CD8-positive, alpha-beta memory T cell (primary cell): ENCODE results near the gene TPRA1. TPM values are rescaled to one million over a fixed set of nuclear protein-coding genes. Genes with fewer than 3 reads are reported as not detected.

Experiments used
- CTCF ChIA-PET: fragments of 350-600 bp; sonication (Branson Sonifier 250); formaldehyde crosslinking; loops from one replicate; lab custom pipeline; 2021; ENCODE audit warnings: antibody characterized with exemption; lab: Charles Lee
- POLR2A ChIA-PET: fragments of 350-600 bp; sonication (Branson Sonifier 250); formaldehyde crosslinking; loops from one replicate; lab custom pipeline; 2021; ENCODE audit warnings: antibody characterized with exemption; lab: Charles Lee
- DNase-seq, 5 donors: peaks; one replicate each; pipeline versions ENCODE4 v3.0.0 to v3.0.0-alpha.2; 2020 to 2022; ENCODE audit warnings: mixed read lengths in 1 of 5
- H3K27ac ChIP-seq: one replicate; pipeline ENCODE4 v1.7.0; 2013; ENCODE audit warnings: low read depth, mild to moderate bottlenecking, low read length, moderate library complexity
- H3K27me3 ChIP-seq: 2 replicates; pipeline ENCODE4 v1.7.0; 2013; ENCODE audit warnings: low read length, mild to moderate bottlenecking; ENCODE audit not compliant: insufficient read depth, poor library complexity, severe bottlenecking
- H3K36me3 ChIP-seq: 2 replicates; pipeline ENCODE4 v1.7.0; 2013; ENCODE audit warnings: mild to moderate bottlenecking, low read length, moderate library complexity; ENCODE audit not compliant: insufficient read depth
- H3K4me1 ChIP-seq: 2 replicates; pipeline ENCODE4 v1.7.0; 2013; ENCODE audit warnings: mild to moderate bottlenecking, low read length, moderate library complexity; ENCODE audit not compliant: insufficient read depth
- H3K4me3 ChIP-seq: 2 replicates; pipeline ENCODE4 v1.7.0; 2013; ENCODE audit warnings: mild to moderate bottlenecking, low read length
- H3K9me3 ChIP-seq: 2 replicates; pipeline ENCODE4 v1.7.0; 2013; ENCODE audit warnings: mild to moderate bottlenecking, low read length
- H3K27ac Mint-ChIP-seq, 8 donors: one replicate each; pipeline ENCODE4 v1.8.0; 2020 to 2021; ENCODE audit warnings: mixed read lengths in 8 of 8, mild to moderate bottlenecking in 6 of 8, inconsistent platforms in 3 of 8, moderate library complexity in 3 of 8
- H3K27me3 Mint-ChIP-seq, 2 donors: one replicate each; pipeline ENCODE4 v1.8.0; 2020 to 2021; ENCODE audit warnings: mixed read lengths in 2 of 2, mild to moderate bottlenecking in 1 of 2, moderate library complexity in 1 of 2
- H3K36me3 Mint-ChIP-seq, 3 donors: one replicate each; pipeline ENCODE4 v1.8.0; 2020 to 2021; ENCODE audit warnings: mixed read lengths in 3 of 3, inconsistent platforms in 1 of 3, mild to moderate bottlenecking in 1 of 3
- H3K4me1 Mint-ChIP-seq, 3 donors: one replicate each; pipeline ENCODE4 v1.8.0; 2020 to 2021; ENCODE audit warnings: mixed read lengths in 3 of 3, inconsistent platforms in 1 of 3, mild to moderate bottlenecking in 1 of 3
- H3K4me3 Mint-ChIP-seq, 7 donors: one replicate each; pipeline ENCODE4 v1.8.0; 2020 to 2021; ENCODE audit warnings: mixed read lengths in 7 of 7, mild to moderate bottlenecking in 6 of 7, moderate library complexity in 4 of 7, inconsistent platforms in 2 of 7
- H3K9me3 Mint-ChIP-seq, 5 donors: one replicate each; pipeline ENCODE4 v1.8.0; 2020 to 2022; ENCODE audit warnings: mixed read lengths in 5 of 5, mild to moderate bottlenecking in 3 of 5, moderate library complexity in 2 of 5, inconsistent platforms in 1 of 5
- polyA plus RNA-seq: library from polyadenylated mRNA; unstranded; fragments of 300-500 nt; fragmentation: Illumina TruSeq; gene quantifications from one replicate; pipeline ENCODE4 v1.2.3, GENCODE V29; 2021
- total RNA-seq, 2 experiments: library from RNA; stranded (reverse); gene quantifications; one replicate each; pipeline ENCODE4 v1.2.3, GENCODE V29; 2021

The TPRA1 gene
- total and polyA plus RNA-seq, 3 experiments from 2014 or later = 30.4 to 52.1 (median 48.9) TPM

- H3K4me3 ChIP-seq = no peak overlapping the region
- H3K4me1 ChIP-seq = peaks cover 17% of the 10 kb centered on the region
- Mint-ChIP-seq H3K36me3 (peaks cover 0 to 4% (median 2%) of the 10 kb centered on the region in 3 donors), H3K4me1 (peaks cover 40 to 48% (median 43%) of the 10 kb centered on the region in 3 donors), H3K27ac (peak overlapping the region in 1 of 8 donors; percentile 57), H3K4me3 (peak overlapping the region; percentile 41 to 96 (median 72)), H3K27me3 (peaks cover 16 to 33% of the 10 kb centered on the region in 2 donors), H3K9me3 (no peaks in the 10 kb centered on the region)
- no peak overlapping the region for H3K27ac ChIP-seq
- no peak for DNase-seq
- POLR2A ChIA-PET = no interaction called here
- peaks cover 8% of the 10 kb centered on the region for H3K27me3 ChIP-seq
- CTCF ChIA-PET = no interaction called here
- no peaks in the 10 kb centered on the region for H3K36me3 ChIP-seq
- H3K9me3 ChIP-seq = no peaks in the 10 kb centered on the region
Observed at GRCh38 chr3:127630811-127631714, 40.5 kb upstream of the TPRA1 start.

GRCh38 chr3:127629467-127630403 lies 39.2 kb upstream of the TPRA1 start:
- Mint-ChIP-seq H3K4me3 (peak overlapping the region; percentile 72 to 96 (median 89)), H3K27ac (peak overlapping the region in 7 of 8 donors; percentile 78 to 96 (median 82)), H3K27me3 (peaks cover 16 to 29% of the 10 kb centered on the region in 2 donors), H3K36me3 (peaks cover 0 to 4% (median 0%) of the 10 kb centered on the region in 3 donors), H3K9me3 (no peaks in the 10 kb centered on the region), H3K4me1 (peaks cover 42 to 53% (median 48%) of the 10 kb centered on the region in 3 donors)
- Histone ChIP-seq H3K36me3 (no peaks in the 10 kb centered on the region), H3K9me3 (no peaks in the 10 kb centered on the region), H3K4me1 (peaks cover 17% of the 10 kb centered on the region), H3K4me3 (peak overlapping the region; percentile 57), H3K27me3 (peaks cover 8% of the 10 kb centered on the region), H3K27ac (no peak overlapping the region)
- ChIA-PET POLR2A (no interaction called here), CTCF (no interaction called here)
- peak; percentile 46 to 72 (median 48) for DNase-seq

GRCh38 chr3:127628788-127629466 lies 38.4 kb upstream of the TPRA1 start, which contains the start of gene PODXL2:
Gene PODXL2, plus strand, starts transcription at chr3:127629185. Its CDS starts 35 bp downstream, at chr3:127629220.
- Histone ChIP-seq H3K4me3 (peak within 1 kb of the TSS; percentile 57), H3K27me3 (peaks cover 8% of the 10 kb centered on the region), H3K27ac (no peak within 1 kb of the TSS), H3K36me3 (no peaks in the 10 kb centered on the region), H3K4me1 (peaks cover 17% of the 10 kb centered on the region), H3K9me3 (no peaks in the 10 kb centered on the region)
- H3K27me3 Mint-ChIP-seq = peaks cover 16 to 29% of the 10 kb centered on the region in 2 donors
- H3K9me3 Mint-ChIP-seq = no peaks in the 10 kb centered on the region
- POLR2A ChIA-PET = interaction anchor here (0.6 kb wide), 1 partner anchor 726 kb away, joined by 3 read pairs; no protein-coding TSS in a partner anchor
- H3K36me3 Mint-ChIP-seq = peaks cover 0 to 4% (median 0%) of the 10 kb centered on the region in 3 donors
- peak within 1 kb of the TSS; percentile 79 to 96 (median 89) for H3K4me3 Mint-ChIP-seq
- CTCF ChIA-PET = interaction anchor here (0.7 to 2.8 kb wide), 2 partner anchors 54 to 342 kb away, joined by 3 to 7 read pairs; no protein-coding TSS in a partner anchor
- peaks cover 42 to 53% (median 48%) of the 10 kb centered on the region in 3 donors for H3K4me1 Mint-ChIP-seq
- H3K27ac Mint-ChIP-seq = peak within 1 kb of the TSS; percentile 51 to 96 (median 82)
- DNase-seq = peak in 3 of 5 donors; percentile 24 to 39 (median 32)

GRCh38 chr3:127628426-127628787 lies 37.9 kb upstream of the TPRA1 start:
- no peaks in the 10 kb centered on the region for H3K36me3 ChIP-seq
- peaks cover 17% of the 10 kb centered on the region for H3K4me1 ChIP-seq
- no peak for DNase-seq
- peaks cover 42 to 53% (median 48%) of the 10 kb centered on the region in 3 donors for H3K4me1 Mint-ChIP-seq
- H3K4me3 Mint-ChIP-seq = peak overlapping the region; percentile 79 to 91 (median 86)
- peaks cover 16 to 25% of the 10 kb centered on the region in 2 donors for H3K27me3 Mint-ChIP-seq
- H3K4me3 ChIP-seq = no peak overlapping the region
- peaks cover 0 to 4% (median 0%) of the 10 kb centered on the region in 3 donors for H3K36me3 Mint-ChIP-seq
- H3K27ac Mint-ChIP-seq = peak overlapping the region; percentile 34 to 79 (median 57)
- no peaks in the 10 kb centered on the region for H3K9me3 ChIP-seq
- no peaks in the 10 kb centered on the region for H3K9me3 Mint-ChIP-seq
- ChIA-PET CTCF (interaction anchor here (0.7 to 2.8 kb wide), 2 partner anchors 53 to 343 kb away, joined by 3 to 7 read pairs; no protein-coding TSS in a partner anchor), POLR2A (no interaction called here)
- peaks cover 8% of the 10 kb centered on the region for H3K27me3 ChIP-seq
- no peak overlapping the region for H3K27ac ChIP-seq

- ChIA-PET POLR2A (no interaction called here), CTCF (interaction anchor here (1.2 kb wide), 1 partner anchor 28 kb away, joined by 3 read pairs; no protein-coding TSS in a partner anchor)
- Histone ChIP-seq H3K27me3 (peaks cover 8% of the 10 kb centered on the region), H3K36me3 (no peaks in the 10 kb centered on the region), H3K4me3 (no peak overlapping the region), H3K27ac (no peak overlapping the region), H3K4me1 (peaks cover 13% of the 10 kb centered on the region), H3K9me3 (no peaks in the 10 kb centered on the region)
- DNase-seq = no peak
- Mint-ChIP-seq H3K36me3 (peaks cover 0 to 17% (median 1%) of the 10 kb centered on the region in 3 donors), H3K9me3 (no peaks in the 10 kb centered on the region), H3K27ac (peak overlapping the region in 4 of 8 donors; percentile 8 to 82 (median 50)), H3K4me3 (peak overlapping the region in 2 of 7 donors; percentile 37 to 46), H3K4me1 (peaks cover 38 to 46% (median 45%) of the 10 kb centered on the region in 3 donors), H3K27me3 (peaks cover 12% of the 10 kb centered on the region in 2 donors)
Observed at GRCh38 chr3:127625821-127626220, 35.3 kb upstream of the TPRA1 start.

- POLR2A ChIA-PET = interaction anchor here (0.6 to 0.7 kb wide), 2 partner anchors 54 to 448 kb away, joined by 3 to 4 read pairs; no protein-coding TSS in a partner anchor
- H3K4me3 Mint-ChIP-seq = no peak overlapping the region
Observed at GRCh38 chr3:127624063-127624462, 33.5 kb upstream of the TPRA1 start.

More at GRCh38 chr3:127624063-127624462, 33.5 kb upstream of the TPRA1 start:
- DNase-seq = no peak
- CTCF ChIA-PET = no interaction called here
- peaks cover 25 to 32% (median 31%) of the 10 kb centered on the region in 3 donors for H3K4me1 Mint-ChIP-seq
- Histone ChIP-seq H3K27ac (no peak overlapping the region), H3K36me3 (no peaks in the 10 kb centered on the region), H3K27me3 (peaks cover 4% of the 10 kb centered on the region), H3K9me3 (no peaks in the 10 kb centered on the region), H3K4me3 (no peak overlapping the region), H3K4me1 (no peaks in the 10 kb centered on the region)
- H3K27me3 Mint-ChIP-seq = peaks cover 3% of the 10 kb centered on the region in 2 donors
- H3K9me3 Mint-ChIP-seq = no peaks in the 10 kb centered on the region
- H3K27ac Mint-ChIP-seq = no peak overlapping the region
- peaks cover 0 to 25% (median 6%) of the 10 kb centered on the region in 3 donors for H3K36me3 Mint-ChIP-seq
